ENCODE measurements around the gene CETP. TPM values are rescaled to one million over a fixed set of nuclear protein-coding genes. Genes with fewer than 3 reads are reported as not detected.

The CETP gene
- total and polyA plus RNA-seq, 9 donors, result 0.13 to 1.3 (median 0.20) TPM; not detected in 4

DNA sequence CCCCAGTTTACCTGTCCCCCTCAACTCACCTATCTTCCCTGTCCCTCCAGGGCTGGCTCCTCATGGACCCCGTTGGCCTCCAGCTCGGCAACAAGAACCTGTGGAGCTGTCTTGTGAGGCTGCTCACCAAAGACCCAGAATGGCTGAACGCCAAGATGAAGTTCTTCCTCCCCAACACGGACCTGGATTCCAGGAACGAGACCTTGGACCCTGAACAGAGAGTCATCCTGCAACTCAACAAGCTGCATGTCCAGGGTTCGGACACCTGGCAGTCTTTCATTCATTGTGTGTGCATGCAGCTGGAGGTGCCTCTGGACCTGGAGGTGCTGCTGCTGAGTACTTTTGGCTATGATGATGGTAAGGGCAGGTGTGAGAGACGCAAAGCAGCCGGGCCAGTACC is 58.9 kb downstream of the CETP start:
- Histone ChIP-seq H3K27ac (no peak overlapping the region), H3K4me3 (no peak overlapping the region), H3K4me1 (ENCODE audit: insufficient read depth) (no peaks in the 10 kb centered on the region), H3K9me3 (no peaks in the 10 kb centered on the region), H3K27me3 (no peaks in the 10 kb centered on the region), H3K36me3 (no peaks in the 10 kb centered on the region)
- TF ChIP-seq EP300 (IDR thresholded peaks at IDR 0.05), result no peak
- 82 to 87% (median 83%) methylated on average over 8 of the region's 8 CpGs for WGBS, 3 donors
- intact Hi-C loops (cut with DNase I), result no loop called here
- no peak for DNase-seq

DNA sequence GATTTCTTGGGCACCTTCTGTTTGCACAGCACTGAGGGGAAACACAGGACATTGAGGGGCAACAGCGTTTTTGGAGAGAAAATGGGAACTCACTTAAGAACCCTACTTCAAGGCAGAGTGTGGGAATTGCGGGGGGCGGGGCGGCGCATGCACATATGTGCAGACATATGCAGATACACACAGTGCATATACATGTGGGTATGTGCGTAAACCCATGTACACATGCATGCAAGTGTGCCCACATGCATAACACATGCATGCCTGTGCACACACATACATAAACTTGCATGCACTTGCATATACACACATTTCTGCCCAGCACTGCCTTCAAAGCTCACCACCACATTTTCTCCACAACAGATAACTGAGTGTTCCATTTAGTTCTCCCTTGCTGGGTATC is 60.0 kb downstream of the CETP start:
- TF ChIP-seq POLR2A (IDR thresholded peaks at IDR 0.05) (no peak), CTCF (IDR thresholded peaks at IDR 0.05) (no peak), EP300 (IDR thresholded peaks at IDR 0.05) (no peak)
- H3K4me1 ChIP-seq (ENCODE audit: insufficient read depth), result no peaks in the 10 kb centered on the region
- no peak for DNase-seq
- H3K9me3 ChIP-seq, result no peaks in the 10 kb centered on the region
- intact Hi-C loops (cut with DNase I), result no loop called here
- no peaks in the 10 kb centered on the region for H3K27me3 ChIP-seq
- no peaks in the 10 kb centered on the region for H3K36me3 ChIP-seq
- H3K27ac ChIP-seq, result no peak overlapping the region
- WGBS, 3 donors, result 95 to 98% (median 97%) methylated on average over 6 of the region's 6 CpGs
- H3K4me3 ChIP-seq, result no peak overlapping the region

GRCh38 chr16:57022445-57022844 is 60.7 kb downstream of the CETP start:
- no peaks in the 10 kb centered on the region for H3K27me3 ChIP-seq
- DNase-seq, result no peak
- no peaks in the 10 kb centered on the region for H3K4me1 ChIP-seq (ENCODE audit: insufficient read depth)
- TF ChIP-seq POLR2A (IDR thresholded peaks at IDR 0.05) (no peak), CTCF (IDR thresholded peaks at IDR 0.05) (no peak), EP300 (IDR thresholded peaks at IDR 0.05) (no peak)
- no peaks in the 10 kb centered on the region for H3K36me3 ChIP-seq
- WGBS, 3 donors, result 93 to 97% (median 93%) methylated on average over 7 of the region's 7 CpGs
- no peak overlapping the region for H3K27ac ChIP-seq
- intact Hi-C loops (cut with DNase I), result no loop called here
- H3K4me3 ChIP-seq, result no peak overlapping the region
- no peaks in the 10 kb centered on the region for H3K9me3 ChIP-seq

DNA sequence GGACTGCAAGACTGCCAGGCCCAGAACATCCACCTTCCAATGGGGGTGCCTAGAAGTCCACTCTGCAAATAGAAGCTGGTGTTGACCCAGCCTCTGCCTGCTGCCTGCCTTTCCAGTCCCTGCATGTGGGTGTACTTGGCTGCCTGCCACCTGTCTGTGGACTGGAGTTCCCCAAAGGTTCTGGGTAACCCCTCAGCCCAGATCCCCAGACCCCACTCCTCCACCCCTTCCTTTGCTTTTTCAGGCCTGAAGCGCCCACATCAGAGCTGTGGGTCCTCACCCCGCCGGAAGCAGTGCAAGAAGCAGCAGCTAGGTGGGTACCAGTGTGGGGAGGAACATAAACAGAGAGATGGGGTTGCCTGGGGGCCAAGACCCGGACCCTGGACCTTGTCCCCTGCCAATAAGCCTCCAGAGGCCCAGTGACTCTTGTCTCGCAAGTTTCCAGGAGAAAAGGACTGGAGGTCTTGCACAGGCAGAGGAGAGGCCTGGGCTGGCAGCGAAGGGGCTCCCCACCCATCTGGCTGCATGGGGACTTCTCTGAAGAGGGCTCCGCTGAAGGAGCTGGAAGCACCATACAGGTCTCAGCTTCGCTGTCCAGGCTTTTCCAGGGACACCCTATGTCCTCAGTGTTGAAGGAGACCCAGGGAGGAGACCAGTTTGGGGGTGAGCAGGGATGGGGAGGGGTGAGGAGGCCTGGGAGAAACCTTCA is 61.9 kb downstream of the CETP start:
- intact Hi-C loops (cut with DNase I), result no loop called here
- Histone ChIP-seq H3K36me3 (no peaks in the 10 kb centered on the region), H3K4me3 (no peak overlapping the region), H3K9me3 (no peaks in the 10 kb centered on the region), H3K4me1 (ENCODE audit: insufficient read depth) (no peaks in the 10 kb centered on the region), H3K27me3 (no peaks in the 10 kb centered on the region), H3K27ac (no peak overlapping the region)
- DNase-seq, result no peak
- no peak for TF ChIP-seq EP300 (IDR thresholded peaks at IDR 0.05)
- TF ChIP-seq POLR2A (IDR thresholded peaks at IDR 0.05), result no peak
- TF ChIP-seq CTCF (IDR thresholded peaks at IDR 0.05), result no peak
- 89 to 99% (median 93%) methylated on average over 8 of the region's 8 CpGs for WGBS, 3 donors

GRCh38 chr16:57024894-57025680 is 63.3 kb downstream of the CETP start:
- WGBS, 3 donors, result 91 to 93% (median 93%) methylated on average over 19 of the region's 19 CpGs
- DNase-seq, result no peak
- no peak overlapping the region for H3K27ac ChIP-seq
- no peak overlapping the region for H3K4me3 ChIP-seq
- no peaks in the 10 kb centered on the region for H3K9me3 ChIP-seq
- intact Hi-C loops (cut with DNase I), result no loop called here
- no peaks in the 10 kb centered on the region for H3K36me3 ChIP-seq
- H3K4me1 ChIP-seq (ENCODE audit: insufficient read depth), result no peaks in the 10 kb centered on the region
- no peaks in the 10 kb centered on the region for H3K27me3 ChIP-seq
- TF ChIP-seq POLR2A (IDR thresholded peaks at IDR 0.05), result no peak
- no peak for TF ChIP-seq CTCF (IDR thresholded peaks at IDR 0.05)
- no peak for TF ChIP-seq EP300 (IDR thresholded peaks at IDR 0.05)
